IMR-90 (cell line): ENCODE measurements around the gene SURF4. TPM values are rescaled to one million over a fixed set of nuclear protein-coding genes. Genes with fewer than 3 reads are reported as not detected.

ENCODE experiments used
- ATAC-seq: fragments of 200-7000 bp; cut with Tn5 transposase; 2 replicates; pipeline ENCODE4 v1.9.1; 2020; ENCODE audit warnings: low read depth, mild to moderate bottlenecking, moderate library complexity
- BruUV-seq: library from RNA; stranded (reverse); fragments of 400-500 nt; replicated peaks from 2 replicates; lab custom pipeline; 2021; lab: Mats Ljungman, UMichigan
- CTCF ChIA-PET: fragments of 300-600 bp; formaldehyde crosslinking; extraction: SDS; loops from one replicate; lab custom pipeline; 2021; ENCODE audit warnings: antibody characterized with exemption; lab: Yijun Ruan, JAX
- POLR2A ChIA-PET: fragments of 300-600 bp; sonication (Branson Sonifier 250); formaldehyde crosslinking; loops from one replicate; lab custom pipeline; 2022; ENCODE audit warnings: antibody characterized with exemption; ENCODE audit not compliant: unreplicated experiment; lab: Charles Lee
- DNase-seq: peaks from one replicate; pipeline ENCODE4 v3.0.0; 2013
- H2AFZ ChIP-seq: replicated peaks from 2 replicates; pipeline ENCODE3; 2013; ENCODE audit warnings: low read length, mild to moderate bottlenecking; ENCODE audit not compliant: poor library complexity
- H2AK5ac ChIP-seq: 2 replicates; pipeline ENCODE4 v1.6.1; 2013; ENCODE audit warnings: low read depth, low read length, inconsistent platforms
- H2AK9ac ChIP-seq: replicated peaks from 2 replicates; pipeline ENCODE3; 2013; ENCODE audit warnings: mild to moderate bottlenecking, low read depth, low read length, moderate library complexity; ENCODE audit not compliant: poor library complexity
- H2BK120ac ChIP-seq: 2 replicates; pipeline ENCODE4 v1.6.1; 2013; ENCODE audit warnings: low read depth, low read length, inconsistent platforms
- H2BK15ac ChIP-seq: 3 replicates; pipeline ENCODE4 v1.6.1; 2013; ENCODE audit warnings: low read depth, low read length, inconsistent platforms
- H2BK20ac ChIP-seq: 2 replicates; pipeline ENCODE4 v1.6.1; 2013; ENCODE audit warnings: low read depth, mild to moderate bottlenecking, inconsistent platforms, low read length, moderate library complexity
- H2BK5ac ChIP-seq: 2 replicates; pipeline ENCODE4 v1.6.1; 2013; ENCODE audit warnings: mild to moderate bottlenecking, low read depth, low read length, inconsistent platforms; ENCODE audit not compliant: poor library complexity, severe bottlenecking
- H3K14ac ChIP-seq: replicated peaks from 2 replicates; pipeline ENCODE4 v1.6.1; 2013; ENCODE audit warnings: low read depth, low read length, inconsistent platforms
- H3K18ac ChIP-seq: 2 replicates; pipeline ENCODE4 v1.6.1; 2013; ENCODE audit warnings: low read depth, low read length, control low read depth
- H3K23ac ChIP-seq: 2 replicates; pipeline ENCODE4 v1.6.1; 2013; ENCODE audit warnings: low read depth, low read length, inconsistent platforms
- H3K27ac ChIP-seq: 2 replicates; pipeline ENCODE4 v1.5.1; 2013; ENCODE audit warnings: mild to moderate bottlenecking, control low read depth, low read length; ENCODE audit not compliant: insufficient read depth
- H3K27me3 ChIP-seq: 2 replicates; pipeline ENCODE4 v1.6.1; 2013; ENCODE audit warnings: low read length; ENCODE audit not compliant: control insufficient read depth, insufficient read depth
- H3K36me3 ChIP-seq: 2 replicates; pipeline ENCODE4 v1.6.1; 2013; ENCODE audit warnings: low read length, mixed read lengths; ENCODE audit not compliant: control insufficient read depth, insufficient read depth
- H3K4ac ChIP-seq: 2 replicates; pipeline ENCODE4 v1.6.1; 2013; ENCODE audit warnings: low read depth, low read length, inconsistent platforms
- H3K4me1 ChIP-seq: 2 replicates; pipeline ENCODE4 v1.6.1; 2013; ENCODE audit warnings: low read length, mixed read lengths; ENCODE audit not compliant: control insufficient read depth, insufficient read depth
- H3K4me2 ChIP-seq: 2 replicates; pipeline ENCODE4 v1.6.1; 2013; ENCODE audit warnings: low read depth, mild to moderate bottlenecking, control low read depth, low read length, moderate library complexity
- H3K4me3 ChIP-seq: 2 replicates; pipeline ENCODE4 v1.5.1; 2013; ENCODE audit warnings: low read depth, mild to moderate bottlenecking, control low read depth, low read length, moderate library complexity; ENCODE audit not compliant: insufficient read depth
- H3K56ac ChIP-seq: 2 replicates; pipeline ENCODE4 v1.6.1; 2013; ENCODE audit warnings: low read length, inconsistent platforms; ENCODE audit not compliant: insufficient read depth; ENCODE audit errors: extremely low read depth
- H3K79me1 ChIP-seq, 2 experiments: 2 replicates each; pipeline ENCODE4 v1.6.1; 2013; ENCODE audit warnings: low read length in 2 of 2, inconsistent platforms in 1 of 2, low read depth in 1 of 2
- H3K9ac ChIP-seq: 2 replicates; pipeline ENCODE4 v1.6.1; 2013; ENCODE audit warnings: low read depth, low read length, control low read depth
- H3K9me1 ChIP-seq: 2 replicates; pipeline ENCODE4 v1.6.1; 2013; ENCODE audit warnings: low read length, inconsistent platforms; ENCODE audit not compliant: insufficient read depth
- H3K9me3 ChIP-seq: 2 replicates; pipeline ENCODE4 v1.6.1; 2013; ENCODE audit warnings: low read length; ENCODE audit not compliant: control insufficient read depth, insufficient read depth
- H4K20me1 ChIP-seq: 2 replicates; pipeline ENCODE4 v1.6.1; 2013; ENCODE audit warnings: low read length, inconsistent platforms; ENCODE audit not compliant: insufficient read depth
- H4K5ac ChIP-seq: 2 replicates; pipeline ENCODE4 v1.6.1; 2013; ENCODE audit warnings: mild to moderate bottlenecking, low read depth, low read length, control low read depth
- H4K8ac ChIP-seq, 2 experiments: 2 replicates each; pipeline ENCODE4 v1.6.1; 2013; ENCODE audit warnings: low read depth in 2 of 2, low read length in 2 of 2, control low read depth in 1 of 2, inconsistent platforms in 1 of 2
- H4K91ac ChIP-seq: 2 replicates; pipeline ENCODE4 v1.6.1; 2013; ENCODE audit warnings: low read depth, low read length, inconsistent platforms; ENCODE audit not compliant: insufficient read depth
- BHLHE40 ChIP-seq: fragments of 150-350 bp; IDR thresholded peaks from 2 replicates; pipeline ENCODE4 v1.6.1; 2016; ENCODE audit warnings: mild to moderate bottlenecking, low read depth, low read length
- CEBPB ChIP-seq: IDR thresholded peaks from 2 replicates; pipeline ENCODE4 v1.6.1; 2012; ENCODE audit warnings: low read depth, low read length, improper control_type of control experiment
- CHD1 ChIP-seq: IDR thresholded peaks from 2 replicates; pipeline ENCODE4 v1.6.1; 2012; ENCODE audit warnings: low read depth, low read length, improper control_type of control experiment
- FOS ChIP-seq: fragments of 150-350 bp; IDR thresholded peaks from 2 replicates; pipeline ENCODE4 v1.6.1; 2016; ENCODE audit warnings: low read depth, low read length
- MAFK ChIP-seq: IDR thresholded peaks from 2 replicates; pipeline ENCODE4 v1.6.1; 2012; ENCODE audit warnings: low read depth, low read length, improper control_type of control experiment
- MAZ ChIP-seq: IDR thresholded peaks from 2 replicates; pipeline ENCODE4 v1.6.1; 2012; ENCODE audit warnings: low read depth, mild to moderate bottlenecking, low read length, improper control_type of control experiment, moderate library complexity, borderline replicate concordance
- MXI1 ChIP-seq: IDR thresholded peaks from 2 replicates; pipeline ENCODE4 v1.6.1; 2012; ENCODE audit warnings: low read depth, mild to moderate bottlenecking, low read length, moderate library complexity, borderline replicate concordance
- NFE2L2 ChIP-seq: fragments of 150-350 bp; IDR thresholded peaks from 2 replicates; pipeline ENCODE4 v1.6.1; 2016; ENCODE audit warnings: low read depth, mild to moderate bottlenecking, low read length
- POLR2A ChIP-seq: IDR thresholded peaks from 2 replicates; pipeline ENCODE4 v1.6.1; 2012; ENCODE audit warnings: mild to moderate bottlenecking, low read depth, low read length
- RAD21 ChIP-seq: IDR thresholded peaks from 2 replicates; pipeline ENCODE4 v1.6.1; 2012; ENCODE audit warnings: low read length, improper control_type of control experiment
- RCOR1 ChIP-seq: IDR thresholded peaks from 2 replicates; pipeline ENCODE4 v1.6.1; 2012; ENCODE audit warnings: mild to moderate bottlenecking, low read length, improper control_type of control experiment; ENCODE audit not compliant: insufficient replicate concordance
- RFX5 ChIP-seq: IDR thresholded peaks from 2 replicates; pipeline ENCODE4 v1.8.0; 2012; ENCODE audit warnings: low read depth, mild to moderate bottlenecking, low read length, moderate library complexity
- SMC3 ChIP-seq: fragments of 150-350 bp; IDR thresholded peaks from 2 replicates; pipeline ENCODE4 v1.6.1; 2016; ENCODE audit warnings: low read depth, mild to moderate bottlenecking, antibody characterized with exemption, low read length, moderate library complexity
- WGBS, 2 experiments: methylation state at CpG; one replicate each; pipeline versions ENCODE4 v1.1.5 to v1.1.7; 2013; ENCODE audit warnings: missing lambda C conversion rate in 2 of 2; ENCODE audit not compliant: insufficient read length in 1 of 2; ENCODE audit errors: extremely low coverage in 2 of 2; 5-methylcytosine and 5-hydroxymethylcytosine counted together
- dilution Hi-C: fragments of 300-500 bp; cut with HindIII; formaldehyde crosslinking; loops from one replicate; pipeline ENCODE4 v1.14.3; 2018; ENCODE audit warnings: low sequenced_read_pairs; ENCODE audit not compliant: unreplicated experiment
- in situ Hi-C: fragments of 300-500 bp; cut with MboI; formaldehyde crosslinking; loops from 3 replicates; pipeline ENCODE4 v1.14.3; 2019; ENCODE audit warnings: low sequenced_read_pairs, inconsistent platforms, mixed read lengths
- intact Hi-C: fragments of 100-400 bp; cut with micrococcal nuclease; formaldehyde crosslinking; loops from 2 replicates; pipeline ENCODE4 v1.10.0; 2022
- polyA plus RNA-seq, 3 experiments: library from polyadenylated mRNA; depleted of rRNA; stranded (reverse); fragments of >200 nt; gene quantifications; 2 replicates each; pipeline ENCODE4 v1.2.3, GENCODE V29; 2012; ENCODE audit warnings: low replicate concordance in 1 of 3
- total RNA-seq: library from RNA; depleted of rRNA; stranded (reverse); fragments of >200 nt; gene quantifications from 2 replicates; pipeline ENCODE4 v1.2.3, GENCODE V29; 2012
- TF ChIP-seq, protein P1 (sequence below): conservative IDR thresholded peaks from 2 replicates; pipeline ENCODE4 v1.5.1; 2012; ENCODE audit warnings: mild to moderate bottlenecking, low read depth, low read length, improper control_type of control experiment
- TF ChIP-seq, protein P2 (sequence below): fragments of 150-350 bp; IDR thresholded peaks from 2 replicates; pipeline ENCODE4 v1.6.1; 2017; ENCODE audit warnings: mild to moderate bottlenecking, antibody characterized with exemption, low read length, low read depth
- TF ChIP-seq, protein P3 (sequence below): fragments of 150-350 bp; IDR thresholded peaks from 2 replicates; pipeline ENCODE4 v1.6.1; 2016; ENCODE audit warnings: low read depth, mild to moderate bottlenecking, low read length, moderate library complexity, borderline replicate concordance

The SURF4 gene
- total and polyA plus RNA-seq, 2 of the 4 experiments (the other 2 are of a cell fraction): 307 to 532 TPM

DNA sequence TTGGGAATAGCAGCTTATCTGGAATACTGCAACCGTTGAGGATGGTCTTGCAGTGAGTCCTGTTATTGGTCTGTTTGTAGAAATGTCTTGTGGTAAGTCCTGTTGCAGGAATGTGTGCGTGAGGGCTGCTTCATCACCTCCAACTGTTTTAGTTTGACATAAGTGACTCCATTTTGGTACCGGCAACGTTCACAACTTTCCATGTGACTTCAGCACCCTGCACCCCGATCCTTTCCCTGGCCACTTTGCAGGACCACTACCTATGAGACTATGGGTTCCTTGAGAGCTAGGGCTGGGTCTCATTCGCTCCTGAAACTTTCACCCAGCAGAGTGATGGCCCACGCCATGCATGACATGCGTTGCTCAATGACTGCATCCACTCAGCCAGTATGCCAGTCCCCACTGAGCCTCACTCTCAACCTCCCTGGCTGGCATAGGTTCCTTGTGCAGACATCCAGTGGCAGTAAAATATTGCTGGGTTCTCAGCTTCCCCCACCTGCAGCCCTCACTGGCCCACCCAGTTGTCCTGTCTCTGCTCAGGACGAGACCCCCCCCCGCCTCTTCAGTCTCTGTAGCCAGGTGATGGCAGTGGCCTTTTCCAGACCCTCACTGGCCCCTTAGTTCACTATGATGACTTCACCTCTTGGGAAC lies 47.9 kb downstream of the SURF4 start:
- no peak overlapping the region for H3K27ac ChIP-seq
- H4K5ac ChIP-seq: no peak overlapping the region
- DNase-seq (no peak), ATAC-seq (no peak)
- H2AK5ac ChIP-seq: no peak overlapping the region
- H3K4ac ChIP-seq: no peak overlapping the region
- H3K4me2 ChIP-seq: no peak overlapping the region
- no peak overlapping the region for H4K91ac ChIP-seq
- no peak overlapping the region for H3K4me3 ChIP-seq
- no peak overlapping the region for H2BK120ac ChIP-seq
- no peak overlapping the region for H2BK5ac ChIP-seq
- H3K14ac ChIP-seq: no peak overlapping the region
- in situ Hi-C loops: no loop called here
- WGBS, 2 experiments: 81% methylated on average over 3 of the region's 10 CpGs; no CpG with 5 or more reads in 1 of the 2 experiments
- no peak overlapping the region for H3K56ac ChIP-seq
- ChIA-PET POLR2A (no interaction called here), CTCF (no interaction called here)
- no TSS peak for BruUV-seq
- no peaks in the 10 kb centered on the region for H3K9me1 ChIP-seq
- H3K9ac ChIP-seq: no peak overlapping the region
- H3K27me3 ChIP-seq: peaks cover 6% of the 10 kb centered on the region; the same call in 1 of the 2 replicates
- no peak overlapping the region for H2BK15ac ChIP-seq
- no peak overlapping the region for H2AK9ac ChIP-seq
- peaks cover 1 to 2% of the 10 kb centered on the region in 2 experiments; a peak in 1 of 4 replicates for H3K79me1 ChIP-seq
- no peaks in the 10 kb centered on the region for H3K9me3 ChIP-seq
- no peak overlapping the region for H2BK20ac ChIP-seq
- no peak overlapping the region for H3K18ac ChIP-seq
- no peak for TF ChIP-seq FOS
- TF ChIP-seq RCOR1: no peak
- TF ChIP-seq, protein P1, sequence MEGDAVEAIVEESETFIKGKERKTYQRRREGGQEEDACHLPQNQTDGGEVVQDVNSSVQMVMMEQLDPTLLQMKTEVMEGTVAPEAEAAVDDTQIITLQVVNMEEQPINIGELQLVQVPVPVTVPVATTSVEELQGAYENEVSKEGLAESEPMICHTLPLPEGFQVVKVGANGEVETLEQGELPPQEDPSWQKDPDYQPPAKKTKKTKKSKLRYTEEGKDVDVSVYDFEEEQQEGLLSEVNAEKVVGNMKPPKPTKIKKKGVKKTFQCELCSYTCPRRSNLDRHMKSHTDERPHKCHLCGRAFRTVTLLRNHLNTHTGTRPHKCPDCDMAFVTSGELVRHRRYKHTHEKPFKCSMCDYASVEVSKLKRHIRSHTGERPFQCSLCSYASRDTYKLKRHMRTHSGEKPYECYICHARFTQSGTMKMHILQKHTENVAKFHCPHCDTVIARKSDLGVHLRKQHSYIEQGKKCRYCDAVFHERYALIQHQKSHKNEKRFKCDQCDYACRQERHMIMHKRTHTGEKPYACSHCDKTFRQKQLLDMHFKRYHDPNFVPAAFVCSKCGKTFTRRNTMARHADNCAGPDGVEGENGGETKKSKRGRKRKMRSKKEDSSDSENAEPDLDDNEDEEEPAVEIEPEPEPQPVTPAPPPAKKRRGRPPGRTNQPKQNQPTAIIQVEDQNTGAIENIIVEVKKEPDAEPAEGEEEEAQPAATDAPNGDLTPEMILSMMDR: no peak
- no peak for TF ChIP-seq RAD21
- TF ChIP-seq CEBPB: no peak
- no peak for TF ChIP-seq POLR2A
- no peak for TF ChIP-seq CHD1
- no peak for TF ChIP-seq SMC3
- no peak for TF ChIP-seq NFE2L2
- no peak for TF ChIP-seq RFX5
- TF ChIP-seq, protein P2, sequence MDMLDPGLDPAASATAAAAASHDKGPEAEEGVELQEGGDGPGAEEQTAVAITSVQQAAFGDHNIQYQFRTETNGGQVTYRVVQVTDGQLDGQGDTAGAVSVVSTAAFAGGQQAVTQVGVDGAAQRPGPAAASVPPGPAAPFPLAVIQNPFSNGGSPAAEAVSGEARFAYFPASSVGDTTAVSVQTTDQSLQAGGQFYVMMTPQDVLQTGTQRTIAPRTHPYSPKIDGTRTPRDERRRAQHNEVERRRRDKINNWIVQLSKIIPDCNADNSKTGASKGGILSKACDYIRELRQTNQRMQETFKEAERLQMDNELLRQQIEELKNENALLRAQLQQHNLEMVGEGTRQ: no peak
- TF ChIP-seq MAFK: no peak
- TF ChIP-seq, protein P3, sequence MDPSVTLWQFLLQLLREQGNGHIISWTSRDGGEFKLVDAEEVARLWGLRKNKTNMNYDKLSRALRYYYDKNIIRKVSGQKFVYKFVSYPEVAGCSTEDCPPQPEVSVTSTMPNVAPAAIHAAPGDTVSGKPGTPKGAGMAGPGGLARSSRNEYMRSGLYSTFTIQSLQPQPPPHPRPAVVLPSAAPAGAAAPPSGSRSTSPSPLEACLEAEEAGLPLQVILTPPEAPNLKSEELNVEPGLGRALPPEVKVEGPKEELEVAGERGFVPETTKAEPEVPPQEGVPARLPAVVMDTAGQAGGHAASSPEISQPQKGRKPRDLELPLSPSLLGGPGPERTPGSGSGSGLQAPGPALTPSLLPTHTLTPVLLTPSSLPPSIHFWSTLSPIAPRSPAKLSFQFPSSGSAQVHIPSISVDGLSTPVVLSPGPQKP: no peak
- TF ChIP-seq BHLHE40: no peak
- TF ChIP-seq MXI1: no peak
- no peak for TF ChIP-seq MAZ
- dilution Hi-C loops: no loop called here
- intact Hi-C loops: no loop called here
- H3K4me1 ChIP-seq: no peaks in the 10 kb centered on the region
- peaks cover 22% of the 10 kb centered on the region for H3K36me3 ChIP-seq
- H4K20me1 ChIP-seq: no peaks in the 10 kb centered on the region; the same call in 1 of the 2 replicates
- no peak overlapping the region for H2AFZ ChIP-seq
- no peak overlapping the region for H3K23ac ChIP-seq
- H4K8ac ChIP-seq: no peak overlapping the region
